RWPE1 (cell line): Measurements from ENCODE around the gene NFAT5.
A peak's percentile ranks its signal among the peaks of the same experiment; 100 is the strongest.

Experiments
- CTCF ChIA-PET: fragments of 350-600 bp; sonication (Branson Sonifier 250); formaldehyde crosslinking; extraction: SDS; loops from one replicate; lab custom pipeline; 2021; lab: Yijun Ruan, JAX
- POLR2A ChIA-PET: fragments of 400-600 bp; formaldehyde crosslinking; extraction: SDS; loops from one replicate; lab custom pipeline; 2020; ENCODE audit warnings: antibody characterized with exemption; ENCODE audit not compliant: low non-redundant PET; lab: Yijun Ruan, JAX
- DNase-seq: peaks from one replicate; pipeline ENCODE4 v3.0.0; 2012; ENCODE audit warnings: low spot score
- H3K27ac ChIP-seq: fragments of 450-650 bp; 2 replicates; pipeline ENCODE4 v1.5.1; 2017
- TF ChIP-seq, protein P1 (sequence below): fragments of 450-650 bp; conservative IDR thresholded peaks from 2 replicates; pipeline ENCODE4 v1.5.1; 2017; ENCODE audit warnings: low read depth, mild to moderate bottlenecking

NFAT5 gene

GRCh38 chr16:69706975-69707340 is 141.2 kb downstream of the NFAT5 start:
- no peak for DNase-seq
- ChIA-PET POLR2A (no interaction called here), CTCF (interaction anchor here (0.6 to 1.3 kb wide), 2 partner anchors 48 to 312 kb away, joined by 3 to 4 read pairs; partner anchors contain the start of gene NOB1)
- TF ChIP-seq, protein P1, sequence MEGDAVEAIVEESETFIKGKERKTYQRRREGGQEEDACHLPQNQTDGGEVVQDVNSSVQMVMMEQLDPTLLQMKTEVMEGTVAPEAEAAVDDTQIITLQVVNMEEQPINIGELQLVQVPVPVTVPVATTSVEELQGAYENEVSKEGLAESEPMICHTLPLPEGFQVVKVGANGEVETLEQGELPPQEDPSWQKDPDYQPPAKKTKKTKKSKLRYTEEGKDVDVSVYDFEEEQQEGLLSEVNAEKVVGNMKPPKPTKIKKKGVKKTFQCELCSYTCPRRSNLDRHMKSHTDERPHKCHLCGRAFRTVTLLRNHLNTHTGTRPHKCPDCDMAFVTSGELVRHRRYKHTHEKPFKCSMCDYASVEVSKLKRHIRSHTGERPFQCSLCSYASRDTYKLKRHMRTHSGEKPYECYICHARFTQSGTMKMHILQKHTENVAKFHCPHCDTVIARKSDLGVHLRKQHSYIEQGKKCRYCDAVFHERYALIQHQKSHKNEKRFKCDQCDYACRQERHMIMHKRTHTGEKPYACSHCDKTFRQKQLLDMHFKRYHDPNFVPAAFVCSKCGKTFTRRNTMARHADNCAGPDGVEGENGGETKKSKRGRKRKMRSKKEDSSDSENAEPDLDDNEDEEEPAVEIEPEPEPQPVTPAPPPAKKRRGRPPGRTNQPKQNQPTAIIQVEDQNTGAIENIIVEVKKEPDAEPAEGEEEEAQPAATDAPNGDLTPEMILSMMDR = no peak
- no peak overlapping the region for H3K27ac ChIP-seq

GRCh38 chr16:69707920-69708683 is 142.3 kb downstream of the NFAT5 start:
- TF ChIP-seq, protein P1 = no peak
- POLR2A ChIA-PET = no interaction called here
- H3K27ac ChIP-seq = no peak overlapping the region
- CTCF ChIA-PET = interaction anchor here (0.6 to 2.9 kb wide), 3 partner anchors 10 to 77 kb away, joined by 3 to 14 read pairs (median 3); partner anchors contain the start of gene NOB1
- no peak for DNase-seq

GRCh38 chr16:69709456-69710084 is 143.8 kb downstream of the NFAT5 start:
- H3K27ac ChIP-seq = peak overlapping the region; percentile 67
- TF ChIP-seq, protein P1 = peak; percentile 74
- ChIA-PET CTCF (interaction anchor here (0.6 to 2.9 kb wide), 5 partner anchors 12 to 433 kb away, joined by 3 to 14 read pairs (median 3); partner anchors contain the start of gene NOB1), POLR2A (no interaction called here)
- peak; percentile 54 for DNase-seq

DNA sequence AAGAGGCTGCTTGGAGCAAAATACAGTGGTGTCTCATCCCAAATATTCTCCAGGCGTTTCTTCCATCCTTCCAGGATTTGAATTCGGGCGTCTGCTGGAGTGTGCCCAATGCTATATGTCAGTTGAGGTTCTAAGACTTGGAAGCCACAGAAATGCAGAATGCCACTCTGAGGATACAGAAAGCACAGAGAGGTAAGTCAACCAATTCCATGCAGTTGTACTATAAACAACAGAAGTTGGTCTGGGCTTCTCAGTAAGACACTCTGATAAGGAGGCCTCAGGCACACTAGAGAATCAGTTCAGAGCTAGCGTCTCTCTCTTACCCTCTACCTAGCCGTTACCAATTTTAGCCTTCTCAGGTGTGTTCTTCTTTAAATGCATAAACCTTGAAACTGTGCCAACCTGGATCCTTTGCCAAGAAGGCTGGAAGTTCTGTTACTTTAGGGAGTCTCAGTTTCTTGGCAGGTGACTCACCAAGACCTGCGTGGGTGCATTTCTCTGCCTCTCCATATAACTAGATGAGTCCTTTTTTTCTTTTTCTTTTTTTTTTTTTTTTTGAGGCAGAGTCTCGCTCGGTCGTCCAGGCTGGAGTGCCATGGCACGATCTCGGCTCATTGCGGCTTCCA is 145.5 kb downstream of the NFAT5 start:
- ChIA-PET CTCF (interaction anchor here (1.0 kb wide), 1 partner anchor 43 kb away, joined by 3 read pairs; the partner anchor contains the start of gene NOB1), POLR2A (no interaction called here)
- peak; percentile 92 for DNase-seq
- TF ChIP-seq, protein P1 = no peak
- peak overlapping the region; percentile 86 for H3K27ac ChIP-seq

DNA sequence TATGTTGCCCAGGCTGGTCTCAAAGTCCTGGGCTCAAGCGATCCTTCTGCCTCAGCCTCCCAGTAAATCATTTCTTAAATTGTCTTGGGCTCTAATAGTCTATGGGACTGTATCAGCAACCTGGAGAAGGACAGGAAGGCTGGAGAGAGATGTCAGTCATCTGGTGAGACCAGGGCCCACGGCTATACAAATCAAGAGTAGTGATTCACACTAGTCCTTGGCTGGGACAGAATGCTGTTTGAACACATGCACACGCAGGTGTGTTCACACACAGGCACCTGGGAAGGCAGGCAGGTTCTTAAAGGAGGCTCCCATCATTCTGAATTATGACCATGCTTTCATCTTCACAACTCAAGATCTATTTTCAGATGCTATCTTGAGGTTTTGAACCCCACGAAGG is 146.5 kb downstream of the NFAT5 start:
- H3K27ac ChIP-seq = peak overlapping the region; percentile 86
- TF ChIP-seq, protein P1 = no peak
- ChIA-PET CTCF (no interaction called here), POLR2A (no interaction called here)
- DNase-seq = no peak

GRCh38 chr16:69712914-69713581 is 147.3 kb downstream of the NFAT5 start:
- ChIA-PET POLR2A (no interaction called here), CTCF (no interaction called here)
- H3K27ac ChIP-seq = peak overlapping the region; percentile 86
- TF ChIP-seq, protein P1 = no peak
- DNase-seq = no peak
